WERI-Rb-1 (cell line): ENCODE data around the gene CRLF1.

Source experiments
- DNase-seq: peaks from one replicate; pipeline ENCODE4 v3.0.0-alpha.2; 2020
- H3K27ac ChIP-seq: fragments of 250-450 bp; sonication (Bioruptor Pico); 2 replicates; pipeline ENCODE4 v1.5.1; 2020; ENCODE audit warnings: mild to moderate bottlenecking, moderate library complexity
- H3K27me3 ChIP-seq: fragments of 250-450 bp; sonication (Bioruptor Pico); 2 replicates; pipeline ENCODE4 v1.5.1; 2021; ENCODE audit warnings: mild to moderate bottlenecking, low read depth, moderate library complexity; ENCODE audit not compliant: insufficient read depth, severe bottlenecking
- H3K36me3 ChIP-seq: fragments of 250-450 bp; sonication (Bioruptor Pico); 2 replicates; pipeline ENCODE4 v1.5.1; 2020; ENCODE audit warnings: mild to moderate bottlenecking, moderate library complexity
- H3K4me3 ChIP-seq: 2 replicates; pipeline ENCODE4 v1.5.1; 2011; ENCODE audit warnings: low read depth, mild to moderate bottlenecking, control low read depth, low read length
- H3K9me3 ChIP-seq: fragments of 250-450 bp; sonication (Bioruptor Pico); 2 replicates; pipeline ENCODE4 v1.5.1; 2021; ENCODE audit warnings: mild to moderate bottlenecking, moderate library complexity; ENCODE audit not compliant: severe bottlenecking
- CTCF ChIP-seq: IDR thresholded peaks from 2 replicates; pipeline ENCODE4 v1.5.1; 2011; ENCODE audit warnings: low read depth, mild to moderate bottlenecking, control low read depth, inconsistent platforms, low read length

Gene CRLF1

GRCh38 chr19:18633321-18633720 is 26.7 kb upstream of the CRLF1 start:
- Histone ChIP-seq H3K4me3 (no peak overlapping the region), H3K27me3 (no peaks in the 10 kb centered on the region), H3K36me3 (no peaks in the 10 kb centered on the region), H3K9me3 (no peaks in the 10 kb centered on the region), H3K27ac (no peak overlapping the region)
- TF ChIP-seq CTCF: no peak
- no peak for DNase-seq

- H3K4me3 ChIP-seq: no peak overlapping the region
- no peak overlapping the region for H3K27ac ChIP-seq
- TF ChIP-seq CTCF: no peak
- H3K36me3 ChIP-seq: no peaks in the 10 kb centered on the region
- no peaks in the 10 kb centered on the region for H3K27me3 ChIP-seq
- no peak for DNase-seq
- H3K9me3 ChIP-seq: no peaks in the 10 kb centered on the region
Measured at GRCh38 chr19:18629166-18630088, 22.8 kb upstream of the CRLF1 start.

GRCh38 chr19:18626906-18627305 is 20.3 kb upstream of the CRLF1 start:
- no peaks in the 10 kb centered on the region for H3K36me3 ChIP-seq
- no peaks in the 10 kb centered on the region for H3K9me3 ChIP-seq
- H3K27me3 ChIP-seq: no peaks in the 10 kb centered on the region
- TF ChIP-seq CTCF: no peak
- DNase-seq: no peak
- no peak overlapping the region for H3K4me3 ChIP-seq
- H3K27ac ChIP-seq: no peak overlapping the region

- Histone ChIP-seq H3K27me3 (no peaks in the 10 kb centered on the region), H3K4me3 (no peak overlapping the region), H3K36me3 (no peaks in the 10 kb centered on the region), H3K9me3 (peaks cover 11% of the 10 kb centered on the region), H3K27ac (no peak overlapping the region)
- TF ChIP-seq CTCF: no peak
- no peak for DNase-seq
Measured at GRCh38 chr19:18620902-18621301, 14.3 kb upstream of the CRLF1 start.

GRCh38 chr19:18620311-18620710 is 13.7 kb upstream of the CRLF1 start:
- H3K27me3 ChIP-seq: no peaks in the 10 kb centered on the region
- H3K9me3 ChIP-seq: peaks cover 11% of the 10 kb centered on the region
- H3K36me3 ChIP-seq: no peaks in the 10 kb centered on the region
- DNase-seq: no peak
- H3K27ac ChIP-seq: no peak overlapping the region
- no peak for TF ChIP-seq CTCF
- H3K4me3 ChIP-seq: no peak overlapping the region
